Astrocyte (in vitro differentiated cells and primary cell): ENCODE results near the gene HEXD. TPM values are rescaled to one million over a fixed set of nuclear protein-coding genes. Genes with fewer than 3 reads are reported as not detected.

Experiments used
- DNase-seq: peaks from one replicate; pipeline ENCODE4 v3.0.0-alpha.2; 2010; ENCODE audit warnings: low read depth
- FAIRE-seq: peaks from 2 replicates; lab custom pipeline; 2011; peaks lifted over from hg19 to GRCh38; lab: Jason Lieb, UNC
- H2AFZ ChIP-seq: 2 replicates; pipeline ENCODE4 v1.6.0; 2012; ENCODE audit warnings: low read depth, low read length, inconsistent platforms
- H3K27ac ChIP-seq: 2 replicates; pipeline ENCODE4 v1.5.1; 2011; ENCODE audit warnings: low read depth, low read length, inconsistent platforms
- H3K27me3 ChIP-seq: 2 replicates; pipeline ENCODE4 v1.6.0; 2011; ENCODE audit warnings: low read length, inconsistent platforms; ENCODE audit not compliant: insufficient read depth
- H3K36me3 ChIP-seq: 2 replicates; pipeline ENCODE4 v1.5.1; 2011; ENCODE audit warnings: low read length, inconsistent platforms; ENCODE audit not compliant: insufficient read depth
- H3K4me1 ChIP-seq: 2 replicates; pipeline ENCODE4 v1.5.1; 2011; ENCODE audit warnings: low read length, inconsistent platforms; ENCODE audit not compliant: insufficient read depth
- H3K4me2 ChIP-seq: 2 replicates; pipeline ENCODE4 v1.6.0; 2012; ENCODE audit warnings: low read length, inconsistent platforms
- H3K4me3 ChIP-seq: 2 replicates; pipeline ENCODE4 v1.5.1; 2011; ENCODE audit warnings: low read depth, mild to moderate bottlenecking, low read length, inconsistent platforms; ENCODE audit not compliant: insufficient read depth
- H3K79me2 ChIP-seq: 2 replicates; pipeline ENCODE4 v1.6.0; 2012; ENCODE audit warnings: mild to moderate bottlenecking, low read length, inconsistent platforms; ENCODE audit not compliant: insufficient read depth
- H3K9ac ChIP-seq: 2 replicates; pipeline ENCODE4 v1.6.0; 2012; ENCODE audit warnings: mild to moderate bottlenecking, low read length, inconsistent platforms
- H3K9me3 ChIP-seq: 2 replicates; pipeline ENCODE4 v1.5.1; 2012; ENCODE audit warnings: low read depth, mild to moderate bottlenecking, low read length, inconsistent platforms; ENCODE audit not compliant: insufficient read depth
- H4K20me1 ChIP-seq: 2 replicates; pipeline ENCODE4 v1.6.0; 2012; ENCODE audit warnings: low read length, inconsistent platforms; ENCODE audit not compliant: insufficient read depth
- H3K27ac Mint-ChIP-seq: one replicate; pipeline ENCODE4 v1.8.0; 2021; ENCODE audit warnings: mild to moderate bottlenecking, mixed read lengths; ENCODE audit not compliant: unreplicated experiment
- H3K27me3 Mint-ChIP-seq: one replicate; pipeline ENCODE4 v1.8.0; 2021; ENCODE audit warnings: low read depth, mixed read lengths; ENCODE audit not compliant: unreplicated experiment
- H3K36me3 Mint-ChIP-seq: one replicate; pipeline ENCODE4 v1.8.0; 2021; ENCODE audit warnings: low read depth, mixed read lengths; ENCODE audit not compliant: unreplicated experiment
- H3K4me1 Mint-ChIP-seq: one replicate; pipeline ENCODE4 v1.8.0; 2021; ENCODE audit warnings: low read depth, mixed read lengths; ENCODE audit not compliant: unreplicated experiment
- H3K4me3 Mint-ChIP-seq: one replicate; pipeline ENCODE4 v1.8.0; 2021; ENCODE audit warnings: mild to moderate bottlenecking, moderate library complexity, mixed read lengths; ENCODE audit not compliant: unreplicated experiment
- H3K9me3 Mint-ChIP-seq: one replicate; pipeline ENCODE4 v1.8.0; 2021; ENCODE audit warnings: mild to moderate bottlenecking, mixed read lengths; ENCODE audit not compliant: unreplicated experiment
- EZH2 ChIP-seq: IDR thresholded peaks from 2 replicates; pipeline ENCODE4 v1.6.1; 2012; ENCODE audit warnings: mild to moderate bottlenecking, low read length, inconsistent platforms; ENCODE audit not compliant: insufficient read depth
- total RNA-seq: library from RNA; stranded (reverse); gene quantifications from 2 replicates; pipeline ENCODE4 v1.2.1, GENCODE V29; 2021
- TF ChIP-seq, protein P1 (sequence below): IDR thresholded peaks from 2 replicates; pipeline ENCODE4 v1.5.1; 2011; ENCODE audit warnings: low read depth, mild to moderate bottlenecking, inconsistent platforms, low read length, moderate library complexity; ENCODE audit not compliant: insufficient read depth

The HEXD gene
- total RNA-seq, 1 donor from 2014 or later, result 11.1 TPM

DNA sequence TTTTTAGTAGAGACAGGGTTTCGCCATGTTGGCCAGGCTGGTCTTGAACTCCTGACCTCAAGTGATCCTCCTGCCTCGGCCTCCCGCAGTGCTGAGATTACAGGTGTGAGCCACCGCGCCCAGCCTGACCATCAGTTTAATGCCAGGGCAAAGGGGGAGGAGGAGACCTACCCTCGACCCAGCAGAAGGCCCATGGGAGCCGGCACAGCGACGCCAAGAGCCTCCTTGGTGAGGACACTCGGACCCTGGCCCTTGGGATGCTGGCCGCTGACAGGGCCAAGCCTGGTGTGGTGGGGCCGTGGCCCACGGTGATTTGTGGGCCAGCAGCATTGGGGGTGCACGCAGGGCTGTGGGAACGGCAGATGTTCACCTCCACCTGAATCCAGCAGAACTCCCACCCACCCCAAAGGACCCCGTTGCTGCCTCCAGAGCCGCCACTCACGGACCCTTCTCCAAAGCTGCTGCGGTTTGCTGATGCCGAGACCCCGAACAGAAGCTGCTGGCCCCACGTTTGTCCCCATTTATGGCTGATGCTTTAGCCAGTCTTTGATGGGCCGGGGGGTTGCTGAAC is 26.6 kb upstream of the HEXD start:
- Histone ChIP-seq H3K9ac (no peak overlapping the region), H3K9me3 (no peaks in the 10 kb centered on the region), H2AFZ (no peak overlapping the region), H3K4me1 (peaks cover 1% of the 10 kb centered on the region), H3K79me2 (no peaks in the 10 kb centered on the region), H3K27ac (no peak overlapping the region), H4K20me1 (peaks cover 5% of the 10 kb centered on the region), H3K4me3 (no peak overlapping the region), H3K4me2 (no peak overlapping the region), H3K36me3 (no peaks in the 10 kb centered on the region), H3K27me3 (peaks cover 4% of the 10 kb centered on the region)
- no peak for DNase-seq
- TF ChIP-seq, protein P1, sequence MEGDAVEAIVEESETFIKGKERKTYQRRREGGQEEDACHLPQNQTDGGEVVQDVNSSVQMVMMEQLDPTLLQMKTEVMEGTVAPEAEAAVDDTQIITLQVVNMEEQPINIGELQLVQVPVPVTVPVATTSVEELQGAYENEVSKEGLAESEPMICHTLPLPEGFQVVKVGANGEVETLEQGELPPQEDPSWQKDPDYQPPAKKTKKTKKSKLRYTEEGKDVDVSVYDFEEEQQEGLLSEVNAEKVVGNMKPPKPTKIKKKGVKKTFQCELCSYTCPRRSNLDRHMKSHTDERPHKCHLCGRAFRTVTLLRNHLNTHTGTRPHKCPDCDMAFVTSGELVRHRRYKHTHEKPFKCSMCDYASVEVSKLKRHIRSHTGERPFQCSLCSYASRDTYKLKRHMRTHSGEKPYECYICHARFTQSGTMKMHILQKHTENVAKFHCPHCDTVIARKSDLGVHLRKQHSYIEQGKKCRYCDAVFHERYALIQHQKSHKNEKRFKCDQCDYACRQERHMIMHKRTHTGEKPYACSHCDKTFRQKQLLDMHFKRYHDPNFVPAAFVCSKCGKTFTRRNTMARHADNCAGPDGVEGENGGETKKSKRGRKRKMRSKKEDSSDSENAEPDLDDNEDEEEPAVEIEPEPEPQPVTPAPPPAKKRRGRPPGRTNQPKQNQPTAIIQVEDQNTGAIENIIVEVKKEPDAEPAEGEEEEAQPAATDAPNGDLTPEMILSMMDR, result no peak
- no peak for TF ChIP-seq EZH2
- Mint-ChIP-seq H3K4me1 (no peaks in the 10 kb centered on the region), H3K4me3 (no peak overlapping the region), H3K27ac (no peak overlapping the region), H3K9me3 (no peaks in the 10 kb centered on the region), H3K36me3 (peaks cover 8% of the 10 kb centered on the region), H3K27me3 (peaks cover 11% of the 10 kb centered on the region)
- FAIRE-seq, result no peak

DNA sequence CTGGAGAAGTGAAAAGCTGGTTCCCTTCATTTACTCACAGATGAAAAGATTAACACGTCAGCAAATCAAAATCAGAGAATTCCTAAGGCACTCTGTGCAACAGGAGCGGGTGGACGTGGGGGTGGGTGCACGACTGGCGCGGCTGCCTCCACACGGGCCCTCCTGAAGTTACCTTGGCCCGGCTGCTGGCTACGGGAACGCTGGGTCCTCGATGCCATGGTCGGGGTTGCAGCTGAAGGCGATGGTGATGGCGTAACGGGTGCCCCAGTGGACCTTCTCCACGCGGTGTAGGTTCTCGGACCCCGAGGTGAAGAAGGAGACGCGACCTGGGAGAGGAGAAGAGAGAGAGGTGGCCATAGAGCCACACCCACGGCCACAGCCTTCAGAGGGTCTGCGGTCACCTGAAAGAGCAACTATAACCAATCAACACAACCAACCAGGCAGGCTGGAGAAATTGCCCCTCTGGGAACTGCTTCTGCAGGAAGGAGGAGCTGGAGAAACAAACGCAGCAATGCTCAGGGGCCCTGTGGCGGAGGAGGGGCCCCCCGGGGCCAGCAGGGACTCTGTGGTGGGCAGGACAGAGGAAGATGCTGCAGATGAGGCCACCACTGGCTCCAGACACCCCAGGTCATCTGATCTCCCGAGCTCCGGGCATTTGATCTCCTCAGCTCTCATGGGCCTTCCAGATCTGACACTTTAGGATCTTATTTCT is 25.8 kb upstream of the HEXD start:
- FAIRE-seq (no peak), DNase-seq (no peak)
- Histone ChIP-seq H3K9ac (no peak overlapping the region), H3K4me1 (peaks cover 6% of the 10 kb centered on the region), H4K20me1 (peaks cover 9% of the 10 kb centered on the region), H3K27ac (no peak overlapping the region), H3K9me3 (no peaks in the 10 kb centered on the region), H3K79me2 (no peaks in the 10 kb centered on the region), H3K4me3 (no peak overlapping the region), H3K27me3 (peaks cover 4% of the 10 kb centered on the region), H3K36me3 (no peaks in the 10 kb centered on the region), H2AFZ (no peak overlapping the region), H3K4me2 (no peak overlapping the region)
- Mint-ChIP-seq H3K36me3 (peaks cover 8% of the 10 kb centered on the region), H3K9me3 (no peaks in the 10 kb centered on the region), H3K27ac (no peak overlapping the region), H3K4me3 (no peak overlapping the region), H3K27me3 (peaks cover 11% of the 10 kb centered on the region), H3K4me1 (peaks cover 3% of the 10 kb centered on the region)
- TF ChIP-seq EZH2, result no peak
- TF ChIP-seq, protein P1, result no peak

DNA sequence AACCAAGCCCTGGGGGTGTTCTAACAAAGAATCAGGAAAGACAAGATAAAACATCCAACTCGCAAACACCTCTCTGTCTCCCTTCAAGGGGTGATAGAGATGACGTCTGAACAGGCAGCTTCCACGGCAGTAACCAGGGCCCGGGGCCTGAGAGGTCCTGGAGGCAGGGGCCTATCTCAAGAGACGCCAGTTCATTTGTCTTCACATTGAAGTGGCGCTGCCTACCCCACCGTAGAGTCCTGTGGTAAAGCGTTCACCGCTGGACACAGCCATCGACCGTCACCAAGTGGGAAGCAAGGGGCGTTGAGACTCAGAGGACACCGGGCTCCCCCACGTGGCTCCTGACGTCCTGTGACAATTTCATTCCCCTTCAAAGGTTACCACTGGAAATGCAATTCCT is 25.2 kb upstream of the HEXD start:
- Mint-ChIP-seq H3K36me3 (peaks cover 8% of the 10 kb centered on the region), H3K9me3 (no peaks in the 10 kb centered on the region), H3K4me3 (no peak overlapping the region), H3K4me1 (peaks cover 3% of the 10 kb centered on the region), H3K27me3 (peaks cover 7% of the 10 kb centered on the region), H3K27ac (no peak overlapping the region)
- Histone ChIP-seq H3K9me3 (no peaks in the 10 kb centered on the region), H3K27me3 (peaks cover under 1% of the 10 kb centered on the region), H3K4me3 (no peak overlapping the region), H3K9ac (no peak overlapping the region), H3K4me2 (no peak overlapping the region), H2AFZ (no peak overlapping the region), H3K4me1 (peaks cover 6% of the 10 kb centered on the region), H4K20me1 (peaks cover 5% of the 10 kb centered on the region), H3K79me2 (no peaks in the 10 kb centered on the region), H3K27ac (no peak overlapping the region), H3K36me3 (no peaks in the 10 kb centered on the region)
- DNase-seq (no peak), FAIRE-seq (no peak)
- TF ChIP-seq, protein P1, result no peak
- TF ChIP-seq EZH2, result no peak
